K562 (cell line): ENCODE data around the gene PODNL1. TPM values are rescaled to one million over a fixed set of nuclear protein-coding genes. Genes with fewer than 3 reads are reported as not detected.

Source experiments
- BRD9 ChIP-seq: fragments of 450-650 bp; IDR thresholded peaks from 2 replicates; pipeline ENCODE4 v1.6.1; 2018; ENCODE audit warnings: low read depth; ENCODE audit not compliant: partially characterized antibody
- CREB5 ChIP-seq: fragments of 250-450 bp; sonication (Bioruptor Pico); IDR thresholded peaks from 2 replicates; pipeline ENCODE4 v1.5.0; 2020; ENCODE audit warnings: mild to moderate bottlenecking
- CUX1 ChIP-seq: fragments of 200-800 bp; sonication (Bioruptor generic); IDR thresholded peaks from 2 replicates; pipeline ENCODE4 v1.6.1; 2016; ENCODE audit warnings: missing genetic modification characterization, missing compliant biosample characterization
- FOS ChIP-seq: IDR thresholded peaks from 3 replicates; pipeline ENCODE4 v1.6.1; 2011; ENCODE audit not compliant: insufficient read length; ENCODE audit errors: extremely low read depth
- NR2C1 ChIP-seq, 2 experiments: fragments of 450-650 bp; IDR thresholded peaks; 2 replicates each; pipeline ENCODE4 v1.6.1; 2017; ENCODE audit warnings: mild to moderate bottlenecking in 2 of 2, antibody characterized with exemption in 1 of 2, inconsistent platforms in 1 of 2, missing compliant biosample characterization in 1 of 2, missing genetic modification characterization in 1 of 2
- RAD51 ChIP-seq: fragments of 450-650 bp; IDR thresholded peaks from 2 replicates; pipeline ENCODE4 v1.7.1; 2016; ENCODE audit warnings: low read depth, mild to moderate bottlenecking, borderline replicate concordance
- SREBF1 ChIP-seq: fragments of 150-350 bp; IDR thresholded peaks from 2 replicates; pipeline ENCODE4 v1.6.1; 2014; ENCODE audit warnings: antibody characterized with exemption, low read depth, low read length, borderline replicate concordance
- ZNF133 ChIP-seq: fragments of 250-450 bp; sonication (Bioruptor Pico); IDR thresholded peaks from 2 replicates; pipeline ENCODE4 v1.4.0; 2020; ENCODE audit warnings: mild to moderate bottlenecking
- ZNF184 ChIP-seq: sonication (generic); formaldehyde crosslinking; IDR thresholded peaks from 2 replicates; pipeline ENCODE4 v1.5.0; 2020; ENCODE audit warnings: missing genetic modification reagents
- ZNF511 ChIP-seq: sonication (generic); formaldehyde crosslinking; IDR thresholded peaks from 2 replicates; pipeline ENCODE4 v1.8.0; 2022; ENCODE audit warnings: mild to moderate bottlenecking, missing genetic modification reagents
- polyA plus RNA-seq, 8 experiments: library from polyadenylated mRNA; depleted of rRNA in 4 of 8; stranded (reverse) in 5 of 8; unstranded in 3 of 8; fragments of >200 nt; fragmentation: Nextera tagmentation in 2 of 8; fragmentation: Illumina TruSeq in 1 of 8; extraction: Ambion mirVana in 2 of 8; extraction: Trizol in 1 of 8; gene quantifications; 2 replicates each; pipeline versions ENCODE4 v1.2.1 to v1.2.3, GENCODE V29; 2011 to 2014; ENCODE audit warnings: inconsistent platforms in 1 of 8, missing spikeins in 1 of 8
- total RNA-seq, 7 experiments: library from RNA; depleted of rRNA in 6 of 7; stranded (reverse); fragments of >200 nt in 6 of 7; fragmentation: Illumina TruSeq in 2 of 7; extraction: Trizol in 2 of 7; gene quantifications; 2 replicates each; pipeline versions ENCODE4 v1.2.1 to v1.2.3, GENCODE V29; 2011 to 2021; ENCODE audit warnings: low replicate concordance in 1 of 7

PODNL1 gene
- total and polyA plus RNA-seq, 9 of the 15 experiments (the other 6 are each of a cell fraction or from before 2014, with no cell fraction given), result 0.18 to 0.47 (median 0.23) TPM; not detected in 3

- TF ChIP-seq CREB5 (CRISPR knock-in tag) (no peak), ZNF133 (no peak), FOS (peak; percentile 49), CUX1 (no peak), BRD9 (no peak), ZNF184 (CRISPR knock-in tag) (no peak), NR2C1 (IDR thresholded peaks at IDR 0.05) (no peak), NR2C1 (tag; IDR thresholded peaks at IDR 0.05) (no peak), RAD51 (no peak), SREBF1 (no peak), ZNF511 (CRISPR knock-in tag) (no peak)
- TF ChIP-seq, all 486 proteins: peak for 5
Measured at GRCh38 chr19:13974073-13974472, 35.9 kb upstream of the PODNL1 start (continued).
